ENCODE results near the gene MAPRE2. TPM values are rescaled to one million over a fixed set of nuclear protein-coding genes. Genes with fewer than 3 reads are reported as not detected.

MAPRE2 gene
- total and polyA plus RNA-seq, 8 donors = 37.4 to 56.3 (median 50.0) TPM

GRCh38 chr18:35157181-35157580 is 116.0 kb downstream of the MAPRE2 start:
- no peaks in the 10 kb centered on the region for H3K36me3 ChIP-seq
- no peak overlapping the region for H3K27ac ChIP-seq
- no peaks in the 10 kb centered on the region for H3K9me3 ChIP-seq
- H3K4me3 ChIP-seq = no peak overlapping the region
- intact Hi-C loops (cut with DNase I) = no loop called here
- H3K27me3 ChIP-seq = no peaks in the 10 kb centered on the region
- TF ChIP-seq, protein P1, sequence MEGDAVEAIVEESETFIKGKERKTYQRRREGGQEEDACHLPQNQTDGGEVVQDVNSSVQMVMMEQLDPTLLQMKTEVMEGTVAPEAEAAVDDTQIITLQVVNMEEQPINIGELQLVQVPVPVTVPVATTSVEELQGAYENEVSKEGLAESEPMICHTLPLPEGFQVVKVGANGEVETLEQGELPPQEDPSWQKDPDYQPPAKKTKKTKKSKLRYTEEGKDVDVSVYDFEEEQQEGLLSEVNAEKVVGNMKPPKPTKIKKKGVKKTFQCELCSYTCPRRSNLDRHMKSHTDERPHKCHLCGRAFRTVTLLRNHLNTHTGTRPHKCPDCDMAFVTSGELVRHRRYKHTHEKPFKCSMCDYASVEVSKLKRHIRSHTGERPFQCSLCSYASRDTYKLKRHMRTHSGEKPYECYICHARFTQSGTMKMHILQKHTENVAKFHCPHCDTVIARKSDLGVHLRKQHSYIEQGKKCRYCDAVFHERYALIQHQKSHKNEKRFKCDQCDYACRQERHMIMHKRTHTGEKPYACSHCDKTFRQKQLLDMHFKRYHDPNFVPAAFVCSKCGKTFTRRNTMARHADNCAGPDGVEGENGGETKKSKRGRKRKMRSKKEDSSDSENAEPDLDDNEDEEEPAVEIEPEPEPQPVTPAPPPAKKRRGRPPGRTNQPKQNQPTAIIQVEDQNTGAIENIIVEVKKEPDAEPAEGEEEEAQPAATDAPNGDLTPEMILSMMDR (IDR thresholded peaks at IDR 0.05) = no peak
- H3K4me1 ChIP-seq = no peaks in the 10 kb centered on the region
- DNase-seq = no peak
- ATAC-seq = no peak

GRCh38 chr18:35158728-35159450 is 117.7 kb downstream of the MAPRE2 start:
- Histone ChIP-seq H3K27me3 (no peaks in the 10 kb centered on the region), H3K36me3 (no peaks in the 10 kb centered on the region), H3K4me3 (no peak overlapping the region), H3K27ac (no peak overlapping the region), H3K9me3 (no peaks in the 10 kb centered on the region), H3K4me1 (no peaks in the 10 kb centered on the region)
- DNase-seq (no peak), ATAC-seq (no peak)
- intact Hi-C loops (cut with DNase I) = no loop called here
- TF ChIP-seq, protein P1 (IDR thresholded peaks at IDR 0.05) = no peak

DNA sequence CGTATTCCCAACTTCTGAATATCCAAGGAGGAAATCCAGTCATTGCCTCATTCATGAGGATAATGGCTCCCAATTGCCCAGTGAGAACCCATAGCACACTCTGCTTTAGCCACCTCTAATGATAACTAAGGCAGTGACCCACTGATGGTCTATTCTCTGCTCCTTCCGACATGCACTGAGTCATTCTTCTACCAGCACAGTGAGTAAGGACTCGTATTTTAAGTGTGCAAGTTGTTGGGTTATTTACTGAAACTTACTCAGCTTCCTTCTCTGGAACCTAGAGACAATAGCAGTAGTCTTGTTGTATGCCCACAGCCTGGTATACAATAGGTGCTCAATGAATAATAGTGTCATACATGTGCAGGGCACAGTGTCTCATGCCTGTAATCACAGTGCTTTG is 118.6 kb downstream of the MAPRE2 start:
- Histone ChIP-seq H3K4me1 (no peaks in the 10 kb centered on the region), H3K9me3 (no peaks in the 10 kb centered on the region), H3K27me3 (no peaks in the 10 kb centered on the region), H3K27ac (no peak overlapping the region), H3K36me3 (no peaks in the 10 kb centered on the region), H3K4me3 (no peak overlapping the region)
- TF ChIP-seq, protein P1 (IDR thresholded peaks at IDR 0.05) = no peak
- DNase-seq = no peak
- no peak for ATAC-seq
- intact Hi-C loops (cut with DNase I) = no loop called here

DNA sequence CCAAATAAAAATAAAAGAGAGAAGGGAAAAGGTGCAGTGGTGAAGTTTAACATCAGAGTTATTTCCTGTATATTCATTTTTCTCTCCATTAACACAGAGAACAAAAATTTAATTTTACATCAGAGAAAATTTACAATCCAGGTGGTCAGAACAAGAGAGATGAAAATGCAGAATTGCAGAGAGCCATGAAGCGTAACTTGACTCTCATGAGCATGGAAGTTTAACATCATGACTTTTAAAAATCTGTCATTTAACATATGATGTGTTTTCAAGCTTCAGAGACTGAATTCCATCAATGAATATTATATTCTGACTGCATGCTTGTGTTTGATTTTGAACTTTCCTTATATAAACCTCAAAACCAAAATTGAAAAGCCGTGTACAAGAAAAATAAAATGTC is 120.3 kb downstream of the MAPRE2 start:
- no peaks in the 10 kb centered on the region for H3K36me3 ChIP-seq
- DNase-seq (no peak), ATAC-seq (no peak)
- TF ChIP-seq, protein P1 (IDR thresholded peaks at IDR 0.05) = no peak
- H3K27me3 ChIP-seq = no peaks in the 10 kb centered on the region
- intact Hi-C loops (cut with DNase I) = no loop called here
- H3K4me1 ChIP-seq = no peaks in the 10 kb centered on the region
- H3K4me3 ChIP-seq = no peak overlapping the region
- H3K9me3 ChIP-seq = no peaks in the 10 kb centered on the region
- no peak overlapping the region for H3K27ac ChIP-seq

DNA sequence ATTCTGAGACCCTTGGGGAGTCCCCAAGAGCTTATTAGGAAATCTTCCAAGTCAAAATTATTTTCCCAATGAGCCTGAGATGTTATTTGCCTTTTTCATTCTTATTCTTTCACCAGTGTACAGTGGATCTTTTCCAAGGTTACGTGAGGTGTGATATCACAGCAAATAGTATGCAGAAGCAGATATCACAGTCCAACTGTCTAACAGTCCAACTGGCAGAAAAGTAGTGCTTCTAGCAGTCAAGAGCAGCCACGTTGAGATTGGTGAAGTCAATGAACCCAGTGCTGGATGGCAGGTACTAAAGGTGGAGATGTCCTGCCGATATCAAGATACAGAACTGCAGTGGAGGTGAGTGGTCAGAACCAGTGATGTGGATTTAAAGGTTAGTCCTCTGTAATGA is 120.7 kb downstream of the MAPRE2 start:
- Histone ChIP-seq H3K4me3 (no peak overlapping the region), H3K9me3 (no peaks in the 10 kb centered on the region), H3K36me3 (no peaks in the 10 kb centered on the region), H3K4me1 (no peaks in the 10 kb centered on the region), H3K27ac (no peak overlapping the region), H3K27me3 (no peaks in the 10 kb centered on the region)
- ATAC-seq = no peak
- no peak for DNase-seq
- intact Hi-C loops (cut with DNase I) = no loop called here
- TF ChIP-seq, protein P1 (IDR thresholded peaks at IDR 0.05) = no peak
